HG02885 (cell line): ENCODE measurements around the gene DCPS.
"Not testable (repeated sequence)": the region's sequence is repeated elsewhere in the genome, so short reads cannot be mapped to it uniquely, and the experiment has no call there.

ENCODE experiments used
- ATAC-seq: cut with Tn5 transposase; IDR thresholded peaks from one replicate; pipeline ENCODE4 v1.9.1; 2021; ENCODE audit warnings: mild to moderate bottlenecking; ENCODE audit not compliant: unreplicated experiment, poor library complexity

Gene DCPS

GRCh38 chr11:126357055-126357962, 53.4 kb downstream of the DCPS start:
- ATAC-seq: no peak

GRCh38 chr11:126357969-126358762, 54.3 kb downstream of the DCPS start:
- ATAC-seq: no peak

GRCh38 chr11:126358763-126359160, 54.9 kb downstream of the DCPS start:
- ATAC-seq: no peak

- ATAC-seq: no peak
Observed at GRCh38 chr11:126359431-126360048, 55.7 kb downstream of the DCPS start.

- no peak for ATAC-seq
Observed at GRCh38 chr11:126360049-126360446, 56.2 kb downstream of the DCPS start.

- no peak for ATAC-seq
Observed at GRCh38 chr11:126361400-126361799, 57.5 kb downstream of the DCPS start.

- no peak for ATAC-seq
Observed at GRCh38 chr11:126362879-126363655, 59.2 kb downstream of the DCPS start.

- ATAC-seq: no peak
Observed at GRCh38 chr11:126363706-126364248, 59.9 kb downstream of the DCPS start.

- not testable (repeated sequence) for ATAC-seq
Observed at GRCh38 chr11:126364735-126365134, 60.9 kb downstream of the DCPS start.

GRCh38 chr11:126365508-126365907, 61.6 kb downstream of the DCPS start:
- ATAC-seq: not testable (repeated sequence)

GRCh38 chr11:126366064-126366822, 62.4 kb downstream of the DCPS start:
- ATAC-seq: no peak

- not testable (repeated sequence) for ATAC-seq
Observed at GRCh38 chr11:126366823-126367654, 63.2 kb downstream of the DCPS start.

- not testable (repeated sequence) for ATAC-seq
Observed at GRCh38 chr11:126367806-126368205, 63.9 kb downstream of the DCPS start.

GRCh38 chr11:126368336-126369119, 64.7 kb downstream of the DCPS start:
- not testable (repeated sequence) for ATAC-seq

- ATAC-seq: no peak
Observed at GRCh38 chr11:126370016-126370415, 66.2 kb downstream of the DCPS start.

- ATAC-seq: no peak
Observed at GRCh38 chr11:126371595-126371994, 67.7 kb downstream of the DCPS start.

- ATAC-seq: not testable (repeated sequence)
Observed at GRCh38 chr11:126373389-126374066, 69.7 kb downstream of the DCPS start.
